GM12878 (cell line): ENCODE measurements around the gene TRRAP.

ENCODE experiments used
- BRCA1 ChIP-seq: IDR thresholded peaks from 2 replicates; pipeline ENCODE4 v1.6.1; 2011; ENCODE audit warnings: low read depth, low read length, improper control_type of control experiment
- YY1 ChIP-seq: IDR thresholded peaks from 2 replicates; pipeline ENCODE4 v1.6.1; 2011; ENCODE audit warnings: low read depth, mild to moderate bottlenecking, low read length

GRCh38 chr7:98833022-98833421 lies 45.3 kb upstream of the TRRAP start:
- TF ChIP-seq BRCA1 (no peak), YY1 (no peak)
